BE2C (cell line): Measurements from ENCODE around the gene IL12RB1.

Experiments
- DNase-seq: peaks from one replicate; pipeline ENCODE4 v3.0.0-alpha.2; 2020
- H3K27me3 ChIP-seq: fragments of 250-450 bp; sonication (Bioruptor Pico); 2 replicates; pipeline ENCODE4 v1.5.1; 2020; ENCODE audit warnings: mild to moderate bottlenecking
- H3K36me3 ChIP-seq: fragments of 250-450 bp; sonication (Bioruptor Pico); 2 replicates; pipeline ENCODE4 v1.5.1; 2020; ENCODE audit warnings: mild to moderate bottlenecking
- H3K4me1 ChIP-seq: fragments of 250-450 bp; sonication (Bioruptor Pico); 2 replicates; pipeline ENCODE4 v1.5.1; 2020
- H3K4me3 ChIP-seq: 2 replicates; pipeline ENCODE4 v1.5.1; 2011; ENCODE audit warnings: low read depth, low read length
- H3K9me3 ChIP-seq: fragments of 250-450 bp; sonication (Bioruptor Pico); 2 replicates; pipeline ENCODE4 v1.5.1; 2020
- TF ChIP-seq, protein P1 (sequence below): IDR thresholded peaks from 2 replicates; pipeline ENCODE4 v1.5.1; 2012; ENCODE audit warnings: mild to moderate bottlenecking, low read depth, low read length

Gene IL12RB1

DNA sequence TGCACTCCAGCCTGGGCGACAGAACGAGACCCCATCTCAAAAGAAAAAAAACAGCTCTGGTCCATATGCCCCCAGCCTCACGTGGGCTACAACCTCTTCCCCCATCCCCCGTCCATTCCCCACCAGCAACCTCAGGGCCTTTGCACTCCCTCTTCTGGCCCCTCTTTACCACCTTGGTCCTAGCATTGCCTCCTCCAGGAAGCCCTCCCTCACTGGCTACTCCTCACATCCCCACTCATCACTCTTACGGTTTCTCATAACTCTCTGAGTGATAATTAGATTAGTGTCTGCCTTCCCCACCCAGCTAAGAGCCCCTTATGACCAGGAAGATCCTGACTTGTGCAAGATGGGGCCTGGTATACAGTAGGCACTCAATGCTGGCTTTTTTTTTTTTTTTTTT, 30.8 kb downstream of the IL12RB1 start:
- Histone ChIP-seq H3K4me3 (no peak overlapping the region), H3K36me3 (no peaks in the 10 kb centered on the region), H3K4me1 (no peaks in the 10 kb centered on the region), H3K9me3 (no peaks in the 10 kb centered on the region), H3K27me3 (peaks cover 14% of the 10 kb centered on the region)
- TF ChIP-seq, protein P1, sequence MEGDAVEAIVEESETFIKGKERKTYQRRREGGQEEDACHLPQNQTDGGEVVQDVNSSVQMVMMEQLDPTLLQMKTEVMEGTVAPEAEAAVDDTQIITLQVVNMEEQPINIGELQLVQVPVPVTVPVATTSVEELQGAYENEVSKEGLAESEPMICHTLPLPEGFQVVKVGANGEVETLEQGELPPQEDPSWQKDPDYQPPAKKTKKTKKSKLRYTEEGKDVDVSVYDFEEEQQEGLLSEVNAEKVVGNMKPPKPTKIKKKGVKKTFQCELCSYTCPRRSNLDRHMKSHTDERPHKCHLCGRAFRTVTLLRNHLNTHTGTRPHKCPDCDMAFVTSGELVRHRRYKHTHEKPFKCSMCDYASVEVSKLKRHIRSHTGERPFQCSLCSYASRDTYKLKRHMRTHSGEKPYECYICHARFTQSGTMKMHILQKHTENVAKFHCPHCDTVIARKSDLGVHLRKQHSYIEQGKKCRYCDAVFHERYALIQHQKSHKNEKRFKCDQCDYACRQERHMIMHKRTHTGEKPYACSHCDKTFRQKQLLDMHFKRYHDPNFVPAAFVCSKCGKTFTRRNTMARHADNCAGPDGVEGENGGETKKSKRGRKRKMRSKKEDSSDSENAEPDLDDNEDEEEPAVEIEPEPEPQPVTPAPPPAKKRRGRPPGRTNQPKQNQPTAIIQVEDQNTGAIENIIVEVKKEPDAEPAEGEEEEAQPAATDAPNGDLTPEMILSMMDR, result no peak
- no peak for DNase-seq

DNA sequence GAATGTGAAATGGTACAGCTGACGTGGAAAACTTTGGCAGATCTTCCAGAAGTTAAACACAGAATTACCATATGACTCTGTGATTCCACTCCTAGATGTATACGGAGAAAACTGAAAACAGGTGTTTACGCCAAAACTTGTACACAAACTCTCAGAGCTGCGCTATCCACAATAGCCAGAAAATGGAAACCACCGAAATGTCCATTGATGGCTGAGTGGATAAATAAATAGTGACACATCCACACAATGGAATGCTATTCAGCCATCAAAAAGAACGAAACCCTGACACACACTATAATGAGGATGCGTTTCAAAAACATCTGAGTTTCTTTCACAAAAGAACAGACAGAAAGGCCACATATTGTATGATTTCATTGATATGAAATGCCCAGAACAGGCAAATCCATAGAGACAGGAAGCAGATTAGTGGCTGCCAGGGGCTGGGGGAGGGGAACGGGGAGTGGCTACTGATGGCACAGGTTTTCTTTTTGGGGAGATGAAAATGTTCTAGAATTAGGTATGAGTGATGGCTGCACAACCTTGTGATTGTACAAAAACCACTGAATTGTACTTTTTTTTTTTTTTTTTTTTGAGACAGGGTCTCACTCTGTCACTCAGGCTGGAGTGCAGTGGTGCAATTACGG, 33.0 kb downstream of the IL12RB1 start:
- no peaks in the 10 kb centered on the region for H3K9me3 ChIP-seq
- TF ChIP-seq, protein P1, result no peak
- no peak overlapping the region for H3K4me3 ChIP-seq
- H3K27me3 ChIP-seq, result peaks cover 15% of the 10 kb centered on the region
- no peaks in the 10 kb centered on the region for H3K36me3 ChIP-seq
- DNase-seq, result no peak
- H3K4me1 ChIP-seq, result no peaks in the 10 kb centered on the region

DNA sequence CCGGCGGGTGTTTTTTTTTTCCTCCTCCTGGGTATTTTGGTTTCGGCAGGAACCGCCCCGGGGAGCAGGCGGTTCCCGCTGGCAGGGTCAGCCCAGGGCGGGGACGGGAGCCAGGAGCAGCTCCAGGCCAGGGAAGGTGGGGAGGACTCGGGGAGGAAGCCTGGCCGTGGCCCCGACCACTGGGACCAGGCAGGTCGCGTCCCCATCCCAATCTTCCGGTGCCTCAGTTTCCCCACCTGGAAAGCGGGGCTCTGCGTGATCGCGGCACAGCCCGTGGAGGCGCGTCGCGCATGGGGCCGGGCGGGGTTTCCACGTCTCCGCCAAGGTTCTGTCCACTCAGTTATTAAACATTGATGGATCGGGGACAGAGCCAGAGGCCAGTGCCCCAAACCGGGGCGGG, 34.8 kb downstream of the IL12RB1 start:
- Histone ChIP-seq H3K4me3 (no peak overlapping the region), H3K9me3 (no peaks in the 10 kb centered on the region), H3K27me3 (peaks cover 15% of the 10 kb centered on the region), H3K4me1 (no peaks in the 10 kb centered on the region), H3K36me3 (no peaks in the 10 kb centered on the region)
- no peak for DNase-seq
- TF ChIP-seq, protein P1, result no peak

DNA sequence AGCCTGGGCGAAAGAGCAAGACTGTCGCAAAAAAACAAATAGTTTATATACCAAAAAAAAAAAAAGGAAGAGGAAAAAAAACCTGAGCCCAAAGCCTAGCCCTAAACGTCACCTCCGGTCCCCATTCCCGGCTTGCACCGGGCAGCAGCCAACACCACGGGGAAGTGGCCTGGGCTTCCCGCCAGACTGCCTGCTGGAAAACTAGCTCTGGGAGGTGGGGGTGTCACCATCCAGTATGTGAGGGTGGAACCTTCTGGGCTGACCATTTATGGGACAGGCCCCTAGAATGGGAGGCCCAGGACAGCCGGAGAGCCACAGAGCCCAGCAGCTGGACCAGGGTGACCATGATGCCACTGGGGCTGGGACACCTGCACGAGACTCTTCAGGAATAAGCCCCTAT, 37.3 kb downstream of the IL12RB1 start:
- H3K9me3 ChIP-seq, result no peaks in the 10 kb centered on the region
- H3K4me3 ChIP-seq, result no peak overlapping the region
- H3K4me1 ChIP-seq, result no peaks in the 10 kb centered on the region
- no peak for DNase-seq
- H3K27me3 ChIP-seq, result peaks cover 15% of the 10 kb centered on the region
- H3K36me3 ChIP-seq, result no peaks in the 10 kb centered on the region
- TF ChIP-seq, protein P1, result no peak

DNA sequence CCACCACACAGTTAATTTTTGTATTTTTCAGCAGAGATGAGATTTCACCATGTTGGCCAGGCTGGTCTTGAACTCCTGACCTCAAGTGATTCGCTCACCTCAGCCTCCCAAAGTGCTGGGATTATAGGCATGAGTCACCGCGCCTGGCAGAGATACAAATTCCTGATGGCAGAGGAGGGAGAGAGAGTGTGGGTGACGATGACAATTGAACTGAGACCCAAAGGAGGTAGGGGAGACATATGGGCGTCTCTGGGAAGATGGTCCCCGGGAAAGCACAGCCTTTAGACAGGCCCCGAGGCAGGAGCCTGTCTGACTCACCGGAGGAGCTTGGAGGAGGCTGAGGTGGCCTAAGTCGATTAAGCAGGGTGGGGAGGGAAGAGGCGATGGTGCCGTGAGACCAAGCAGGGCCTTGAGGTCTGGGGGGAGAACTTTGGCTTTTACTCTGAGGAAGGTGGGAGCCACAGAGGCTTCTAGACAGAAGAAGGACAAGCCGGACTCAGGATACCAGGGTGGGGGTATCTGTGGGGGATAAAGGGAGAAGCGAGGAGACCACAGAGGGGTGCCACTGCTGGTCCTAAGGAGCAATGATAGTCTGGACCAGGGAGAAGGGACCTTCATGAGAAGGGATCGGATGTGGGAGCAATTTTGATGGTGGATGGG, 40.5 kb downstream of the IL12RB1 start:
- H3K9me3 ChIP-seq, result no peaks in the 10 kb centered on the region; the same call in 1 of the 2 replicates
- no peaks in the 10 kb centered on the region for H3K4me1 ChIP-seq
- peaks cover 6% of the 10 kb centered on the region for H3K27me3 ChIP-seq
- no peak overlapping the region for H3K4me3 ChIP-seq
- TF ChIP-seq, protein P1, result no peak
- DNase-seq, result no peak
- H3K36me3 ChIP-seq, result no peaks in the 10 kb centered on the region
